Measurements from ENCODE around the gene CADM2. TPM values are rescaled to one million over a fixed set of nuclear protein-coding genes. Genes with fewer than 3 reads are reported as not detected.

CADM2 gene
- total RNA-seq, 1 experiment from 2014 or later, result not detected

GRCh38 chr3:85605066-85605465 lies 646.3 kb downstream of the CADM2 start:
- Histone ChIP-seq H3K36me3 (ENCODE audit: control insufficient read depth in 1 of 2, insufficient read depth in 2 of 2, low read length in 2 of 2) (no peaks in the 10 kb centered on the region), H3K9me3 (ENCODE audit: control insufficient read depth in 1 of 2, insufficient read depth in 1 of 2, low read depth in 1 of 2, low read length in 2 of 2) (peaks cover 6 to 19% of the 10 kb centered on the region in 2 experiments; a peak in 2 of 4 replicates), H3K9ac (ENCODE audit: low read length) (no peak overlapping the region), H3K4me2 (ENCODE audit: low read length) (no peak overlapping the region), H3K9me2 (ENCODE audit: insufficient read depth) (no peaks in the 10 kb centered on the region), H3K79me2 (ENCODE audit: insufficient read depth, low read length) (no peaks in the 10 kb centered on the region), H2AFZ (ENCODE audit: low read depth, low read length, poor library complexity, severe bottlenecking) (no peak overlapping the region), H4K20me1 (ENCODE audit: insufficient read depth) (no peaks in the 10 kb centered on the region), H3K4me3 (replicated peaks in 1 of 2; ENCODE audit: low read depth in 1 of 2, low read length in 2 of 2) (no peak overlapping the region), H3K27me3 (ENCODE audit: insufficient read depth, low read length) (no peaks in the 10 kb centered on the region), H3K4me1 (ENCODE audit: control insufficient read depth in 1 of 2, insufficient read depth in 2 of 2, low read length in 2 of 2) (no peaks in the 10 kb centered on the region), H3K27ac (ENCODE audit: low read depth, low read length) (no peak overlapping the region)
- DNase-seq (ENCODE audit: low read depth, low spot score), result no peak
- RAD21 ChIA-PET (ENCODE audit: low non-redundant PET in 1 of 2, low total read pairs in 2 of 2, uncharacterized antibody in 2 of 2, unreplicated experiment in 2 of 2), result no interaction called here
- POLR2A ChIA-PET, result no interaction called here
- TF ChIP-seq, protein P1, sequence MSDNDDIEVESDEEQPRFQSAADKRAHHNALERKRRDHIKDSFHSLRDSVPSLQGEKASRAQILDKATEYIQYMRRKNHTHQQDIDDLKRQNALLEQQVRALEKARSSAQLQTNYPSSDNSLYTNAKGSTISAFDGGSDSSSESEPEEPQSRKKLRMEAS (IDR thresholded peaks at IDR 0.05), result no peak
- TF ChIP-seq SRF (IDR thresholded peaks at IDR 0.05; ENCODE audit: low read depth) (no peak), ZNF274 (IDR thresholded peaks at IDR 0.05; ENCODE audit: low read depth, low read length) (no peak), ELF1 (IDR thresholded peaks at IDR 0.05; ENCODE audit: borderline replicate concordance, low read depth) (no peak), EZH2phosphoT487 (IDR thresholded peaks at IDR 0.05; ENCODE audit: borderline replicate concordance) (no peak), ATF3 (IDR thresholded peaks at IDR 0.05) (no peak), SP1 (IDR thresholded peaks at IDR 0.05; ENCODE audit: low read depth) (no peak), JUND (IDR thresholded peaks at IDR 0.05) (no peak), ZFX (IDR thresholded peaks at IDR 0.05) (no peak)
- no peak for ATAC-seq
- CTCF ChIA-PET, result no interaction called here
- BruUV-seq (replicated peaks), result no TSS peak
- intact Hi-C loops (cut with micrococcal nuclease), result no loop called here

DNA sequence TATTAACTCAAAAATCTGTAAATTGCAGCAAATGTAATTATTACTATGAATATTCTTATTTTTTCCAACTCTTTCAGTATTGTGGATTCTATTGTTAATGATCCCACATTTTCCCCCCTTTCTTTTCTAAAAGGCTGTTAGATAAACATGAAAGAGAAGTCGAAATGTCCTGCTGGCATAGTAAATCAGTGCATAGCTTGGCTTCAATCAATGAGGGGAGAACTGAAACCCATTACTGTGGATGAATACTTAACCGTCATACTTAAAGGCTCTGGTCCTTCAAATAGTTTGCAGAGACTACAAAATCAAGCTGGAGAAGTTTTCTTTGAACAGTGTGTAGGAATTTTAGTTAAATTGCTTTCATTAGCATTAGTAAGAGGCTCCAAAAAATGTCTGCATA lies 667.9 kb downstream of the CADM2 start:
- no TSS peak for BruUV-seq (replicated peaks)
- H3K36me3 ChIP-seq (ENCODE audit: control insufficient read depth in 1 of 2, insufficient read depth in 2 of 2, low read length in 2 of 2), result no peaks in the 10 kb centered on the region
- H3K79me2 ChIP-seq (ENCODE audit: insufficient read depth, low read length), result no peaks in the 10 kb centered on the region
- POLR2A ChIA-PET, result no interaction called here
- H3K4me1 ChIP-seq (ENCODE audit: control insufficient read depth in 1 of 2, insufficient read depth in 2 of 2, low read length in 2 of 2), result no peaks in the 10 kb centered on the region
- H3K27me3 ChIP-seq (ENCODE audit: insufficient read depth, low read length), result no peaks in the 10 kb centered on the region
- TF ChIP-seq, protein P2, sequence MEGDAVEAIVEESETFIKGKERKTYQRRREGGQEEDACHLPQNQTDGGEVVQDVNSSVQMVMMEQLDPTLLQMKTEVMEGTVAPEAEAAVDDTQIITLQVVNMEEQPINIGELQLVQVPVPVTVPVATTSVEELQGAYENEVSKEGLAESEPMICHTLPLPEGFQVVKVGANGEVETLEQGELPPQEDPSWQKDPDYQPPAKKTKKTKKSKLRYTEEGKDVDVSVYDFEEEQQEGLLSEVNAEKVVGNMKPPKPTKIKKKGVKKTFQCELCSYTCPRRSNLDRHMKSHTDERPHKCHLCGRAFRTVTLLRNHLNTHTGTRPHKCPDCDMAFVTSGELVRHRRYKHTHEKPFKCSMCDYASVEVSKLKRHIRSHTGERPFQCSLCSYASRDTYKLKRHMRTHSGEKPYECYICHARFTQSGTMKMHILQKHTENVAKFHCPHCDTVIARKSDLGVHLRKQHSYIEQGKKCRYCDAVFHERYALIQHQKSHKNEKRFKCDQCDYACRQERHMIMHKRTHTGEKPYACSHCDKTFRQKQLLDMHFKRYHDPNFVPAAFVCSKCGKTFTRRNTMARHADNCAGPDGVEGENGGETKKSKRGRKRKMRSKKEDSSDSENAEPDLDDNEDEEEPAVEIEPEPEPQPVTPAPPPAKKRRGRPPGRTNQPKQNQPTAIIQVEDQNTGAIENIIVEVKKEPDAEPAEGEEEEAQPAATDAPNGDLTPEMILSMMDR (IDR thresholded peaks at IDR 0.05 in 2 of 3, conservative IDR thresholded peaks at IDR 0.05 in 1 of 3; ENCODE audit: borderline replicate concordance in 1 of 3, insufficient read depth in 1 of 3, low read depth in 2 of 3, low read length in 2 of 3), result no peak
- TF ChIP-seq FOSL1 (IDR thresholded peaks at IDR 0.05; ENCODE audit: low read depth), result no peak
- TF ChIP-seq, protein P1 (IDR thresholded peaks at IDR 0.05), result no peak
- TF ChIP-seq POLR2A (IDR thresholded peaks at IDR 0.05; ENCODE audit: borderline replicate concordance, extremely low read depth, insufficient read depth, insufficient read length), result no peak
- no peak for TF ChIP-seq TCF7L2 (IDR thresholded peaks at IDR 0.05; ENCODE audit: borderline replicate concordance, extremely low read depth, insufficient read depth, insufficient read length)
- intact Hi-C loops (cut with micrococcal nuclease), result no loop called here
- RAD21 ChIA-PET (ENCODE audit: low non-redundant PET in 1 of 2, low total read pairs in 2 of 2, uncharacterized antibody in 2 of 2, unreplicated experiment in 2 of 2), result no interaction called here
- no peak overlapping the region for H3K9ac ChIP-seq (ENCODE audit: low read length)
- no peak for ATAC-seq
- DNase-seq (ENCODE audit: low read depth, low spot score), result no peak
- no peaks in the 10 kb centered on the region for H4K20me1 ChIP-seq (ENCODE audit: insufficient read depth)
- H3K4me2 ChIP-seq (ENCODE audit: low read length), result no peak overlapping the region
- H3K4me3 ChIP-seq (replicated peaks in 1 of 2; ENCODE audit: low read depth in 1 of 2, low read length in 2 of 2), result no peak overlapping the region
- no peak overlapping the region for H2AFZ ChIP-seq (ENCODE audit: low read depth, low read length, poor library complexity, severe bottlenecking)
- H3K9me2 ChIP-seq (ENCODE audit: insufficient read depth), result no peaks in the 10 kb centered on the region
- peaks cover 3 to 10% of the 10 kb centered on the region in 2 experiments; a peak in 2 of 4 replicates for H3K9me3 ChIP-seq (ENCODE audit: control insufficient read depth in 1 of 2, insufficient read depth in 1 of 2, low read depth in 1 of 2, low read length in 2 of 2)
- CTCF ChIA-PET, result no interaction called here
- H3K27ac ChIP-seq (ENCODE audit: low read depth, low read length), result no peak overlapping the region
